NCI-H1930 (cell line): ENCODE data around the gene UGT2B15.
A peak's percentile ranks its signal among the peaks of the same experiment; 100 is the strongest.
"Not testable (repeated sequence)": the region's sequence is repeated elsewhere in the genome, so short reads cannot be mapped to it uniquely, and the experiment has no call there.

Experiments used
- DNase-seq, 2 experiments: peaks; one replicate each; lab custom pipeline; 2025; lab: John Stamatoyannopoulos, UW

UGT2B15 gene

DNA sequence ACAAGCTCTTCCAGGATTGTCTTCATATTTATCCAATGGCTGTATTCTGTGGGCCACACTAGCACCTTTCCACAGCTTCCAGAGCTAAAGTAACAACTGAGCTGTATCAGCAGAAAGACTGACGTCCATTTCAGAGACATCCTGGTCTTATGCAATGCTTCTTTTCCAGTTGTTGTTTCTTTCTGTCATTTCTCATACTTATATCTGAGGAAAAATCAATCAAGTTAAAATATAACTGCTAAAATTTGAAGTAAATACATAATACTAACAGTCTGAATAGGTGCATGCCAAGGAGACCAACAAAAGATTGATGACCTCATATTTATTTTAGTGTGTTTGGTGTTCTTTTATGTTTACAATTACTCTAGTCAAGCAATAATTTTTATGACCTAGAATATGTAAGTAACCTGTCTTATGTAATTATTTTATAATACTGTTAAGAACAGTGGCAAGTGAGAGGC lies at the start of gene UGT2B15:
Gene UGT2B15, minus strand, starts transcription at position 174 of the 461 bp plus-strand sequence. Its CDS starts 34 bp downstream, at position 140.
- not testable (repeated sequence) for DNase-seq

DNA sequence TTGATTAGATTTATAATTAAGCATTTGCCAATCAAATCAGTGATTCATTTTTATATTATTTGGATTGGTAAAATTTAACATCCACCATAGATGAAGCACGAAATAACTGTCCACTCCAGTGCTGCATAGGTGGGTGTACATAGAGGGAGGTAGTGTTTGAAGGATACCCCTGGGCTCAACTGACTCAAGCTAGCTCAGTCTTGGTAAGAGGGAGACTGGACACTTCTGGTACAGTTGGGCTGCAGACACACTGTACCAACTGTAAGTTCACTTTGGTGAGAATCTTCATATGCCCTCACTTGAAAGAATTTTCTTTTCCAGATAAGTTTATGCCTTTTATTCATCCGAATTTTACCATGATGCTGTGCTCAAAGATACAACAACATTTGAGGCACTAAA lies 48.6 kb upstream of the UGT2B15 start:
- no peak for DNase-seq

DNA sequence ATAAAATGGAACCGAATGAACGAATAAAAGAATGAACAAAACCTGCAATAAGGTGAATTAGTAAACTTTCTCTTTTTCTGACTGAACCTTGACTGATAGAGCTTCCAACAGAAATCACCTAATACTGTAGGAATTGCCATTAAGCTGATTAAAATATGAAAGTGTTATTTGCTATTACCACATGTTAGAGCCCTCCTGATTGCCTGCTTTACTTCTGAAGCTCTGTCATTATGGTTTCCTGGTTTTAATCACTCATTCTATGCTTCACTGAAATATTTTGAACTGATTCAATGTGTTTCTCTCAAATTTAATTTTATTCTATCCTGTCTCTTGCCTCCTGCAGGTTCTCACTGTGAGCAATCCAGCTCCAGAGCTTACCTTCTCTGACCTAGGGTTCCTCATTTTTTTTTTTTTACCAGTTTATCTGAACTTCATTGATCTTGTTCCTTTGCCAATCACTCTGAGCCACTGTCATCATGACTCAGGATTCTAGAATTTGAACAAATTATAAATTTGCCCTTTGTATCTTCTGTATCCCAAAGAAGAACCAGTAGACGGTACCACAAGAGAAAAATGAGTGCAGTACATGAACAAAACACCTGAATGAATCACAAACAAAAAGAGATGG lies 48.1 kb upstream of the UGT2B15 start:
- no peak for DNase-seq

DNA sequence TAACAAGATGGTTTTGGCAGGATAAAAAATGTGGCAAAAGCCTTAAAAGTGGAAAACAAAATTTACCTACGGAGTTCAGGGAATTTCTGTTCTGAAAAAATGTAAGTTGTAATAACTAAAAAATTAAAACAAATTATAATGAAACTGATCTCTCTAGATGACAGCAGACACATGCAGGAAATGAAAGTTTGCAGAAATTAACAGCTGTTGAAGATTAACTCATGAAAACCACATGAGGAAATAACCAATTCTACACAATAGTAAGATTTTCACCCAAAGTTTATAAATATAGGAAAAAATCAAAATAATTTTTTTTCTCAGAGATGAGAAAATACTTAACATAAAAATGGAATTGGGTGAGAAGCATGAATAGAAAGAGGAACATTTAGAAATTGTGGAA lies 47.5 kb upstream of the UGT2B15 start:
- DNase-seq, result no peak

DNA sequence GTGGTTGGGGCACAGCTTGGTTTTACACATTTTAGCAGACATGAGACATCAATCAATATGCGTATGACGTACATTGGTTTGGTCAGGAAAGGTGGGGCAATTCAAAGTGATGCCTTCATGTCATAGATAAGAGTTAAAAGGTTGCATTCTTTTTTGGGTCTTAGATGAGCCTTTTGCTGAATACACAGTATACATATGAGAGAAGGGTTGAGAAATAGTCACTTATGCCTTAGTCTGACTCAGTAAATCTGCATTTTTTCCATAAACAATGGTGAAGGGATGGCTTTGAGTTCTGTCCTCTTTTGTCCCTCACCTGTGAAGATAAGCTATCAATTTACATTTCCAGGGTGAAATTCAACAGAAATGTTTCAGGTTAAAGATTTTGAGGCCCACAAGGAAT lies 43.9 kb upstream of the UGT2B15 start:
- no peak for DNase-seq

DNA sequence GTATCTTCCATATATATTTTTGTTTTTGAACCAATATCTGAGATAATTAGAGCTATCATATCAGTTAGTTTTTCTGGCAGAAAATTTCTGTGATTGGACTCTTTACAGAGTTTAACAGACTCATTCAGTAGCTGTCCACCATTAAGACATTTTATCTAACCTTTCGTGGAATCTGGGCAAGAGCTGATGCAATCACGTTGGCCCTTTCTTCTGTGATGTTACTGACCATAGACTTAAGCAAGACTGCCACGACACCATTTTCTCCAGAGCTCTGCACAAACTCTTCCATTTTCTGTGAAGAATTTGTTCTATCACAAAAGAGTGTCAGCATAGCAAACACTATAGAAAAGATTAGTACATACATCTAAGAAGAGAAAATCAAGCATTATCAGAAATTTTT lies 41.8 kb upstream of the UGT2B15 start:
- no peak for DNase-seq

DNA sequence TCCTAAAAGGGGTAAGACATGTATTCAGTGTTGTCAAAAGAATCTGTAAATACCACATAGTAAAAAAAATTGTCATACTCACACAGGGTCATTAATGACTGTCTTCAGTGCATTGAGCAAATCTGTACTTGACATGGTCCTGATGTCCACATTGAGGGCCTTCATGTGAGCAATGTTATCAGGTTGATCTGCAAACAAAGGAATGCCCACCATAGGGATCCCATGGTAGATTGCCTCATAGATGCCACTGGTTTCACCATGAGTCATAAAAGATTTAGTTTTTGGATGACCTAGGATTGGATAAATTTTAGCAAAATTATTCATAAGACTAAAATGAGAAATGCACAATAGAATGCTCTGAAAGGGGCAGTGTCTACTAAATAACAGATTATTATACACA lies 38.1 kb upstream of the UGT2B15 start:
- DNase-seq, result no peak

DNA sequence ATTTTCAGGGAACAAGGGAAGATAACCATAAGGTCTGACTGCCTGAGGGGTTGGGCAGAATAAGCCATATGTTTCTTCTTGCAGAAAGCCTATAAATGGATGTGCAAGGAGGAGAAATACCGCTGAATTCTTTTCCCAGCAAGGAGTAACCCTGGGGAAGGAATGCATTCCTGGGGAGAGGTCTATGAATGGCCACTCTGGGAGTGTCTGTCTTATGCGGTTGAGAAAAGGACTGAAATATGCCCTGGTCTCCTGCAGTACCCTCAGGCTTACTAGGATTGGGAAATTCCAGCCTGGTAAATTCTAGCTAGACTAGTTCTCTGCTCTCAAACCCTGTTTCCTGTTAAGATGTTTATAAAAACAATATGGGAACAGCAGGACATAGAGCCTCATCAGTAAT lies 32.7 kb upstream of the UGT2B15 start:
- not testable (repeated sequence) for DNase-seq

DNA sequence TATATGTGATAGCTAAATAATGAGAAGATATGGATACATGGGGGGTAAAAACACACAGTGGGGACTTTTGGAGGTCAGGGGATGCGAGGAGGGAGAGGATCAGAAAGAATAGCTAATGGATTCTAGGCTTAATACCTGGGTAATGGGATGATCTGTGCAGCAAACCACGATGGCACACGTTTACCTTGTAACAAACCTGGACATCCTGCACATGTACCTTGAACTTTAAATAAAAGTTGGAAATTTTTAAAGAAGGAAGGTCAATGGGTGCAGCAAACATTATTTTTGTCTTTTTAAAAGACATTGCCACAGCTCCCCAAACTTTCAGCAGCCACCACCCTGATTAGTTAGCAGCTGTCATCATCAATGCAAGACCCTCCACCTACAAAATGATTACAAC lies 29.7 kb upstream of the UGT2B15 start:
- no peak for DNase-seq

DNA sequence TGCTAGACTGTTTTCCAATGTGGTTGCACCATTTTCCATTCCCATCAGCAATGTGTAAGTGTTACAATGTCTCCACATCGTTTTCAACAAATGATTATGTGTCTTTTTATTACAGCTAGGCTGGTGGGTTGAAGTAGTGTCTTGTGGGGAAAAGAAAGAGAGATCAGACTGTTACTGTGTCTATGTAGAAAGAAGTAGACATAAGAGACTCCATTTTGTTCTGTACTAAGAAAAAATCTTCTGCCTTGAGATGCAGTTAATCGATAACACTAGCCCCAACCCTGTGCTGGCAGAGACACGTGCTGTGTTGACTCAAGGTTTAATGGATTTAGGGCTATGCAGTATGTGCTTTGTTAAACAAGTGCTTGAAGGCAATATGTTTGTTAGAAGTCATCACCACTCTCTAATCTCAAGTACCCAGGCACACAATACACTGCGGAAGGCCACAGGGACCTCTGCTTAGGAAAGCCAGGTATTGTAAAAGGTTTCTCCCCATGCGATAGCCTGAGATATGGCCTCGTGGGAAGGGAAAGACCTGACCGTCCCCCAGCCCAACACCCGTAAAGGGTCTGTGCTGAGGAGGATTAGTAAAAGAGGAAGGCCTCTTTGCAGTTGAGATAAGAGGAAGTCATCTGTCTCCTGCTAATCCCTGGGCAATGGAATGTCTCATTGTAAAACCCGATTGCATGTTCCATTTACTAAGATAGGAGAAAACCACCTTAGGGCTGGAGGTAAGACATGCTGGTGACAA lies 23.0 kb upstream of the UGT2B15 start:
- no peak for DNase-seq

DNA sequence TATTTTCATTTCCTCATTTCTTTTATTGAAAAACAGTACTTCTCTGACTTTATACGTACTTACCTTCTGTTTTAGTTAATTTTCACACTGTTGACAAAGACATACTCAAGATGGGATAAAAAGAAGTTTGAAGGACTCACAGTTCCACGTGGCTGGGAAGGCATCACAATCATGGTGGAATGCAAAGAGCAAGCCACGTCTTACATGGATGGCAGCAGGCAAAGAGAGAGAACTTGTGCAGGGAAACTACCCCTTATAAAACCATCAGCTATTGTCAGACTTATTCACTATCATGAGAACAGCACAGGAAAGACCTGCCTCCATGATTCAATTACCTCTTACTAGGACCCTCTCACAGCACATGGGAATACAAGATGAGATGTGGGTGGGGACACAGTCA lies 20.7 kb upstream of the UGT2B15 start:
- DNase-seq, result no peak

DNA sequence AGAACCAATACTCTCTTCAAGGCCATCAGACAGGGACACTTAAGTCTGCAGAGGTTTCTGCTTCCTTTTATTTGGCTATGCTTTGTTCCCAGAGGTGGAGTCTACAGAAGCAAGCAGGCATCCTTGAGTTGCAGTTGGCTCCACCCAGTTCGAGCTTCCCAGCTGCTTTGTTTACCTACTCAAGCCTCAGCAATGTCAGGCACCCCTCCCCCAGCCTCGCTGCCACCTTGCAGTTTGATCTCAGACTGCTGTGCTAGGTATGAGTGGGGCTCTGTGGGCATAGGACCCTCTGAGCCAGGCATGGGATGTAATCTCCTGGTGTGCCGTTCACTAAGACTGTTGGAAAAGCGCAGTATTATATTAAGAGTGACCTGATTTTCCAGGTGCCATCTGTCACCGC lies 12.6 kb upstream of the UGT2B15 start:
- DNase-seq, result no peak

DNA sequence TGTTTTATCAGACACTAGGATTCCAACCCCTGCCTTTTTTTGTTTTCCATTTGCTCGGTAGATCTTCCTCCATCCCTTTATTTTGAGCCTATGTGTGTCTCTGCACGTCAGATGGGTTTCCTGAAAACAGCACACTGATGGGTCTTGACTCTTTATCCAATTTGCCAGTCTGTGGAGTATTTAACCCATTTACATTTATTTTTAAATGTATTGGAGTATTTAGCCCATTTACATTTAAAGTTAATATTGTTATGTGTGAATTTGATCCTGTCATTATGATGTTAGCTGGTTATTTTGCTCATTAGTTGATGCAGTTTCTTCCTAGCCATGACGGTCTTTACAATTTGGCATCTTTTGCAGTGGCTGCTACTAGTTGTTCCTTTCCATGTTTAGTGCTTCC lies 10.8 kb upstream of the UGT2B15 start:
- DNase-seq, result not testable (repeated sequence)

DNA sequence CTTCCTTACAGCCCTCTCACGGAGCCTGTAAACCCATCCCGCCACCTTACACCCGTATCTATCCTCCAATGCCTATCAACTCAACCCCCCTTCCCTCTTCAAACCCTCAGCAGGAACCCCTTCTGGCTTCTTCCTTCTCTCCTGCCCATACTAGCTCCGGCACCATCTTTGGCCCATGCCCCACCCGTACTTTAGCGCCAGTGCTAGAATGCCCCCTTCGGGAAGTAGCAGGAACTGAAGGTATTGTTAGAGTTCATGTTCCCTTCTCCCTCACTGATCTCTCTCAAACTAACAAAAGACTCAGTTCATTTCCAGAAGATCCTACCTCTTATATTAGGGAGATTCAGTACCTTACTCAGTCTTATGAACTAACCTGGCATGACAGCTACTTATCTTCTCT lies 2.7 kb upstream of the UGT2B15 start:
- no peak for DNase-seq

DNA sequence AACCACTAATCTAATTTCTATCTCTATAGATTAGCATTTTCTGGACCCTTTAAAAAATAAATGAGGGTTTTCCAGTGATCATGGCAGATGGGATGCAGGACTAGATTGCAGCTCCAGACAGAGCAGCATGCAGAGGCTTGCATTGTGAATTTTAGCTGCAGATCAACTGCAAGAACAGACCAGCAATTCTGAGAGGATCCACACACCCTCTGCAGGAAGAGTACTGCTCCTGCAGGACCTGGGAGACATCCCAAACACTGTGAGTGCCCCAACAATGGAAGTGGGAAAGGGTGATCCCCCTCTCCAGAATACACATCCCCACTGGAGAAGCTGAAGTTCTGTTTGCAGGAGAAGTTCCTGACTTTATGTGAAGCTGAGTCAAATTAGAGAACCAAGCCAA lies 765 bp upstream of the UGT2B15 start:
- DNase-seq, result not testable (repeated sequence)

DNA sequence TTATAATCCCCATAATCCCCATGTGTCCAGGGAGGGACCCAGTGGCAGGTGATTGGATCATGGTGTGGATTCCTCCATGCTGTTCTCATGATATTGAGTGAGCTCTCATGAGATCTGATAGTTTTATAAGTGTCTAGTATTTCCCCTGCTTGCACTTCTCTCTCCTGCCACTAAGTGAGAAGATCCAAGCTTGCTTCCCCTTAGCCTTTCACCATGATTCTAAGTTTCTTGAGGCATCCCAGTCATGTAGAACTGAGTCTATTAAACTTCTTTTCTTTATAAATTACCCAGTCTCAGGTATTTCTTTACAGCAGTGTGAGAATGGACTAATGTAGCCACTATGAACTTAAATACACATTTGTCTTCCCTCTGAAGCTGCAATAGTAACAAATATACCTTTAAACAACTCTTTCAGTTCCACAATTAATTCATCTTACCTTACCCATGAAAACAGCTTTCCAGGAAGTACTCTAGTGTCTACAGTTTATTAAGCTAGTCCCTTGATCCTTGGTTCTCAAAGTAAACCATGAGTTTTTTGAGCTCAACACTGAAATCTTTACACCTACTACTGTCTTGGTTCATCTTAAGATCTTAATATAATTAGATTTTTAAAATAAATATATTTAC lies 1.8 kb downstream of the UGT2B15 start:
- DNase-seq, result not testable (repeated sequence)

DNA sequence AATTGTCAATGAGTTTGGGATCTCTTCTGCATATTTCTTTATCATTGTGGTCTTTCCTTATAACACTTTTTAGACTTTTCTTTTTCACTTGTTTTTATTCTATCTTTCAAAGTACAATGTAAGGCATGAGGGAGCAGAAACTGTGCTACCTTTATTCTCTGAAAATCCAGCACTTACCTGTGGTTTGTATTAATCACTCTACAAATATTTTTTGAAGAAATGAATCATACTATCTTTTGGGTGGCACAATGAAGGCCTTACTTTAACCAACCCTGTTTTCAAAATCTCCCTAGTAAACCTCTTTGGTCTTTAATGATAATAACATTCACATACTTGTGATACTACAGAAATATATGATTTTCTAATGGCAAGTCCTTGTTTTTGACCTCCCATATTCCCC lies 2.9 kb downstream of the UGT2B15 start:
- DNase-seq, result not testable (repeated sequence)

DNA sequence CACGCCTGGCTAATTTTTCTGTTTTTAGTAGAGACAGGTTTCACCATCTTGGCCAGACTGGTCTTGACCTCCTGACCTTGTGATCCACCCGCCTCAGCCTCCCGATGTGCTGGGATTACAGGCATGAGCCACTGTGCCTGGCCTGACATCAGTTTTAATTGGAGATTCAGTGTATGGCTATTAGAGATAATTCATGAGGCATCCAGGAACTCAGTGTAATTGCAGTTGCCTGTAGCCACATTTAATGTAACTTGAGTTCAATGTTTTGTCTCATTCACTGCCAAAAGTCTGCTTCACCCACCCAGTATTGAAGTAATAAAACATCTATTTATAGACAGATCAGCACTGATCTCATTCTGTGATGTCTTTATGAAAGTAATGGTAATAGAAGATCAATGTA lies 5.7 kb downstream of the UGT2B15 start:
- DNase-seq, result peak; percentile 27 to 71

DNA sequence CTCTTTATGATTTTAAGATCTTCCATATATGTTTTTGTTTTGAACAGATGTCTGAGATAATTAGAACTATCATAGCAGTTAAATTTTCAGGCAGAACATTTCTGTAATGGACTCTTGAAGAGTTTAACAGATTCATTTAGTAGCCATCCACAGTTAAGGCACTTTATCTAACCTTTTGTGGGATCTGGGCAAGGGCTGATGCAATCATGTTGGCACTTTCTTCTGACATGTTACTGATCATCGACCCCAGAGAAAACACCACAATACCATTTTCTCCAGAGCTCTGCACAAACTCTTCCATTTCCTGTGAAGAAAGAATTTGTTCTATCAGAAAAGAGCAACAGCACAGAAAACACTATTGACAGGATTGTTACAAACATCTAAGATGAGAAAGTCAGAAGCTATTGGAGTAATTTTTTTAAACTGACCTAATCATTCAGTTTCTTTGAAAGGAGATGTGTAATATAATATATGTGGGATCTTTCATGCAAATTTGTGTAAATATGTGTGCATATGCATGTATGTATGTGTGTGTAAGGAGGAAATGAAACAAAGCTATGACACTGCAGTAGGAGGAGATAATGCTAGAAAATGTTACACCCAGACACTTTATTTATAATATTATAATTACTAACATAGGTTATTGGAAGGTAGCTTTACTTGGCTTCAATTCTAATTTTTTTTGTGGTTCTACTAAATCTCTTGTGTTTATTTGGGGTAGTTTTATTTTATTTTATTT lies 7.4 kb downstream of the UGT2B15 start:
- DNase-seq, result not testable (repeated sequence)

DNA sequence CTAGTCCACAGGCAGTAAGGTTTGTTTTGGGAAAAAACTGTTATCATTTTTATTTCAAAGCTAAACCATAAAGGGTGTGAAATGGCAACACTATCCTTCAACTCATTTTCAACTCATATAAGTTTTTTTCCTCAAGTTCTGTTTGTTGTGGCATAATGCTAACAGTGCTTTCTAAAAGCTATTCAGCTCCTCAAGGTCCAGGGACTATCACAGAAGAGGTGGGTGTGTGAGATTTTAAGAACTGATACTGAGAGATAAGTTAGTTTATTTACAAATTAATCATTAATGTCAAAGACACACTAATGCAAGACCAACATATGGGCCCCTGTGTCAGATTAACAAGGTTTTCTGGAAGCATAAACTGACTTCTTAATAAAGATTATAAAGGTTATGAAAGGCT lies 11.8 kb downstream of the UGT2B15 start:
- DNase-seq, result no peak

DNA sequence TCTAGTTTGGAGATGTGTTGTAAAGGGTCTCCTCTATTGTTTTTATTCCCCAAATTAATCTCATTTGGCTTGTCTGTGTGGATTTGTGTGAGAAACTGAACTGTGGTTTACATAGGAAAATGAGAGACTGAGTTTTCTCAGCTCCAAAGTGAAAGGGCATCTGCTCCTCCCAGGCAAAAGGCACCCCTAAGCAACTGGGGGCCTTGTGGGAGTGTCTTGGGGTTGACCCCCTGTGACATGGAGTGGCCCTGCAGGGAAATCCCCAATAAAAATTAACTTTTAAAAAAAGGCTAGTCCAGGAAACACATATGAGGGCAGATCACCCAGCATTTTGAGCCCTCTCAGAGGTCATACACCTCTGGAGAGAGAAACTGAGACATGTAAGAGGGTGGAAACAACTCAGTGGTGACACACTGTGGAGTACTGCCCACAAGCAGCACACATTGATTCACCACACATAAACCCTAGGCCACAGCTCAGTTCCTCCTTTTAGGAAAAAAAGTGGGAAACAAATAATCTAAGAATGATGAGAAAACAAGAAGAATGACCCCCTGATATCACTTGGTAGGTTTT lies 13.3 kb downstream of the UGT2B15 start:
- DNase-seq, result not testable (repeated sequence)

DNA sequence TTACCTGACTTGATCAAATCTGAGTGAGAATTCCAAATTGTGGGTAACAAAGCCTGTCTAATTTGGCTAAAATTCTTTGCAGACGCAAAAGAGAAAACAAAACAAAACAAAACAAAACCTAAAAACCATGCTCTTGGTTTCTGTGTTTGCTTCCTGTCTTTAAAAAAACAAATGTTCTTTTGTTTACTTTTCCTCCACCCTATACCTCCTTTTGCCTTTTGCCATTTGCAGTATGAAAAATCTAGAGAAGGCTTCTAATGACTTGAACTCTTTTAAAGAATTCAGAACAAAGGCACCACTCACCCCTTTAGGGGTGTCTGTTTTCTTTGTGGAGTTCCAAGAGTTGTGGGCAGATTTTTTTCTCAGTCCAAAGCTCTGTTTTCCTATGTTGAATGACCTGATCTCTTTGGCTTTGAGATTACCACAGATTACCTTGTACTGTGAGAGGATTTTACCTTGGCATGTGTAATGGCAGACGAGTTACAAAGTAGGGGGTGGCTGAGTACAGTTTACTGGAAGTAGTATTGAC lies 13.9 kb downstream of the UGT2B15 start:
- not testable (repeated sequence) for DNase-seq
